ENCODE measurements around the gene AATF.

Gene AATF

GRCh38 chr17:36941265-36942010, 7.3 kb upstream of the AATF start:
- DNase-seq (ENCODE audit: low read depth in 2 of 2), result no peak

GRCh38 chr17:36942019-36942599, 6.6 kb upstream of the AATF start:
- no peak for DNase-seq (ENCODE audit: low read depth in 2 of 2)

- no peak for DNase-seq (ENCODE audit: low read depth in 2 of 2)
These were observed 6.1 kb upstream of the AATF start for GRCh38 chr17:36942631-36943125.

GRCh38 chr17:36943250-36944191, 5.2 kb upstream of the AATF start:
- no peak for DNase-seq (ENCODE audit: low read depth in 2 of 2)

DNA sequence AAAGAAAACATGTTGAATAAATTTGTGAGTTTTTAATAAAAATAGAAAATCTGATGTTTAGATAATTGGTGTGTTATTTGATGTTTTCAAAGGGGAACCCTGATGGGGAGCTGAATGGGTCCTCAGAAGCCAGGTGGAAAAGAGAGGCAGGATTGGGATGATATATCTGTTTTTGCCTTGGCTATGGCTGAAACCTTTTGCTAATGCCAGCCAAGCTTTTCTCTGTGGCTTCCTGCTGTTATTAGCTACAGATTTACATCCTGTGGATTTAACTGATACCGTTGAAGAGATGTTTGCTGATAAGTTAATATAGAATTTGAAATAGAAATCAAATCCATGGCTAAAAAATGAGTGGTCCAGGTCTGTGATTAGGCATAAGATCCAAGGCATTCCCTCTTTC, 4.2 kb upstream of the AATF start:
- no peak for DNase-seq (ENCODE audit: low read depth in 2 of 2)

- no peak for DNase-seq (ENCODE audit: low read depth in 2 of 2)
These were observed 3.6 kb upstream of the AATF start for GRCh38 chr17:36945140-36945539.

- no peak for DNase-seq (ENCODE audit: low read depth in 2 of 2)
These were observed 2.6 kb upstream of the AATF start for GRCh38 chr17:36945959-36946725.

DNA sequence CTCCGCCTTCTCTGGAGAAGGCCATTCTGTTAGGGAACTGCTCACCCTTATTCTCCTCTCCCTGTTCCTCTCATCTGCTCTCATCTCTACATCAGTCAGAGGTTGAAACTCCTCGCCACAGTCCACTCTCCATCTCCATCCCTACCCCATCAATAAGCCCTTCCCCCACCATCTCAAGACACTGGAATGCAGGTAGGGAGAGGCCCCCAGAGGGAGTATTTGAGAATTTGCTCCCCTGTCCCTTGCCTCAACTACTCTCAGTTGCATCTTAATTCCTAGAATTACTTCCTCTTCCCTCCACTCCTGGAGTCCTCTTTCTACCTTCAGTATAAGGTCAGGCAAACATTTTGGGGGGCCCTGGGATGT, 2.0 kb upstream of the AATF start:
- DNase-seq (ENCODE audit: low read depth in 2 of 2), result no peak

DNA sequence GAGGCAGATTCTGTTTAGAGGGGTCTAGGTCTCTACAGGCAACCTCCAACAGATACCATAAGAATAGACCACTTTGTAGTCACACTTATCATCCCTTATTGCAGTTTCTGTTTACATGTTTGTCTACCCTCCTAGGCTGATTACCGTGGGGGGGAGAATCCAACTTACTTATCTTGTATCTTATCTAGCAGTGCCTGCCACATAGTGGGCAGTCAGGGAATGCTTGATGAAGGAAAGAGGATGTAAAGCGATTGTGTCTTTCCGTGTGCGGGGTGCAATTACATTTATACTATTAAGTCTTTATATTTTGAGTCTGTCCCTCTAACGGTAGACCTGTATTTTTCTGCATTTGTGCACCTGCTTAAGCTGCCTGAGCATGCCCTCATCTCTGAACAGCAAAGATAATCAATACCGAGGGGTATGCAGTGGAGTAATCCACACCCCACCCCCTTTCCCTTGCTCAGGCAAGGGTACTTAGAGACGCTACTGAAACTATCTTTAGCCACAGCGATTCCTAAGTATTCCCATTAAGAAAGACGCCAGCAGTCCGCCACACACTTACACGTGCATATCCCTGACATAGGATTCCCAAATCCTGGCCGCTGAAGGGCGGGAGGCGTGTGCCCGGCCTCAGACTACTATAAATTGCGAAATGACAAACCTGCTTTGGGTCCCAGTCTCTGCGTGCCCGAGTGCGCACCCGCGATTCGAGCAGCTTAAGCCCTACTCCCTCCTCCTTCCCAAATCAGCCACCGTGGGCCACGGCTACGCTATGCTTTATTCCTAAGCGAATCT, 635 bp upstream of the AATF start:
- no peak for DNase-seq (ENCODE audit: low read depth in 2 of 2)

DNA sequence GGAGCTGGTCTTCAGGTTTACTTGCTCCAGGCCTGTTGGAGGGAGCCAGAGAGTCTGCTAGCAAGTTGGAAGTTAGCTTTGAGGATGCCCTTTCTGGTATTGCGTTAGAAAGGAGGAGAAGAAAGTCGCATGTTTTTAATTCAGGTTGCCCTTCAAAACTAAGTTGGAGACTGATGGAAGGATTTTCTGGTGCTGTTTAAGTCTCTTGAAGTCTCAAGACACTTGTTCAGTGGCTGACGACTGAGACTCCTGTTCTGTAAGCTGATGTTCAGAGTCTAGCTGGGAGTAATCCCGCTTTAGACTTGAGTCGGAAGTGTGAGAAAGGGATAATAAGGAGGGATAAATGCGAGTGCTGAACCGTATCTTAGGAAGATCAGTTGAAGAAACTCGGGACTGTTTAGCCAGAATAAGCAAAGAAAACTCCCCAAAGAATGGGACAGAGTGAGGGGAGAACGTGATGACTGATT, 740 bp downstream of the AATF start:
- DNase-seq (ENCODE audit: low read depth in 2 of 2), result no peak

- no peak for DNase-seq (ENCODE audit: low read depth in 2 of 2)
These were observed 1.3 kb downstream of the AATF start for GRCh38 chr17:36950027-36950426.

DNA sequence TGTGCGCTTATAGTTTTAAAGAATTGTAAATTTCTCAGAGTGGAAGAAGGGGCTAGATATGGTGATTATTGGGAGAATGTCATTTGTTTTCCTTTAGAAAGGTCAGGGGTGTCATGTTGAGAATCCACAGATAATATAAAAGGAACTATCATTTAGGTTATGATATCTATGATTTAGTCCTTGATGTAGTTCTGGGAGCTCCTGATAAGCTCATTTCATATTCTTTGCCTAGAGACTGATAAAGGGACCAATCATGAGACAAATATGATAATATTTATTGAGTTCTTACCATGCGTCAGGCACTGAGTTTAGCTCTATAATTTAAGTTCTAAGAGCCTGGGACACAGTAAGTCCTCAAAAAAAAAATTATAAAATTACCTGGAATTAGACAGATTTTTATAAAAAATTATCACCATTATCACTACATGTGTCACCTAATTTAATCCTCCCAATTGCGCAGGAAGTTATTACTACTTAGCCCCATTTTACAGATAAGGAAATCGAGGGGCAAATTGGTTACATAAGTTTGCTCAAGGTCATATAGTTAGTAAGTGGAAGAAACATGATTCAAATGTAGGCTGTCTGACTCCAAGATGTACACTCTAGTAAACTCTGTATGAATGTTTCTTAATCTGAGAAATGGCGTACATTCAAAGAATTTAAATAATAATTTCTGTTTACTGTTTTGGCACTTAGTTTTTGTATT, 2.5 kb downstream of the AATF start:
- no peak for DNase-seq (ENCODE audit: low read depth in 2 of 2)

DNA sequence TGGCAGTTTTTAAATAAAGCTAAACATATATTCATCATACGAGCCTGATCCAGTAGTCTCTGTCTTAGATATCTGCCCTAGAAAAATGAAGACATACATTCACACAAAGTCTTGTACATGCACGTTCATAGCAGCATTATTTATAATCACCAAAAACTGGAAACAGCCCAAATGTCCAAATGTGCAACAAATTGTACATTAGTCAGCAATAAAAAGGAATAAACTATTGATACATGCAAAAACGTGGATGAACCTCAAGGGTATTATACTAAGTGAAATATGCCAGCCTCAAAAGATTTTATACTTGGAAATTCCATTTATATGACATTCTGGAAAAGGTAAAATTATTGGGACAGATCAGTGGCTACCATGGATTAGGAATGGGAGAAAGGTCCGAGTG, 22.8 kb downstream of the AATF start:
- DNase-seq (ENCODE audit: low read depth in 2 of 2), result no peak

GRCh38 chr17:36972186-36972700, 23.5 kb downstream of the AATF start:
- DNase-seq (ENCODE audit: low read depth in 2 of 2), result no peak

GRCh38 chr17:36972905-36973304, 24.2 kb downstream of the AATF start:
- DNase-seq (ENCODE audit: low read depth in 2 of 2), result no peak

GRCh38 chr17:36975922-36976515, 27.3 kb downstream of the AATF start:
- no peak for DNase-seq (ENCODE audit: low read depth in 2 of 2)

DNA sequence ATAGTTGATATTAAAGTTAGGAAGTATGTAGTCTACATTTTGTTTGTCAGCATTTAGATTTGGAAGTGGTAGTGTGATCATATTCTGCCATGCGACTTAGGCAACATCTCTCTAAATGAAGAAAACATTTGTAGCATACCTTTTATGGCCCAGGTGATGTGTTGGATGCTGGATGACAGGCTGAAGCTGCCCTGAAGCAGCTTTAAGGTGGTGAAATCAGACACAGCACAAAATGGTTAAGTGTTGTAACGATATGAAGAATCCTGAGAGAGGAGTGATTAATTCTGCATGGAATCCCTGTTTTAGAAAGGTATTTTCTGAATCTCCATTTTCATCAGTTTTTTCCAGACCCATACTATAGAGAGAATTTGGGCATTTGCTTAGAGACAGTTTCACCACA, 28.3 kb downstream of the AATF start:
- no peak for DNase-seq (ENCODE audit: low read depth in 2 of 2)

DNA sequence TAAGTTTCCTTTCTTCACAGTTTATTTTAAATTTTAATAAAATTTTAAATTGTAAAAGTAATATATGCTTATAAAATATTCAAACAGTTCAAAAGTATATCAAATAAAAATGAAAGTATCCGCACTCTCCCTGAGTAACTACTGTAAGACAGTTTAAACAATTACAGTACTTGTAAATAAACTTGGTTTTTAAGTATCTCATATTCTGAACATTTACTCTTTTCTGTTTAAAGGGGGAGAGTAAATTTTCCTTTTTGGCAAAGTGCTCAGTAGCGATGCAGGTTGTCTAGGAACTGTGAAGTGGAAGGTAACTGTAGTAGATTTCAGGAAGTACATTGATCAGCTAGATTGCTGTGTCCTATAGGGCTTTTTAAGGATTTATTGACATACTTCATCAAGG, 28.8 kb downstream of the AATF start:
- DNase-seq (ENCODE audit: low read depth in 2 of 2), result no peak

DNA sequence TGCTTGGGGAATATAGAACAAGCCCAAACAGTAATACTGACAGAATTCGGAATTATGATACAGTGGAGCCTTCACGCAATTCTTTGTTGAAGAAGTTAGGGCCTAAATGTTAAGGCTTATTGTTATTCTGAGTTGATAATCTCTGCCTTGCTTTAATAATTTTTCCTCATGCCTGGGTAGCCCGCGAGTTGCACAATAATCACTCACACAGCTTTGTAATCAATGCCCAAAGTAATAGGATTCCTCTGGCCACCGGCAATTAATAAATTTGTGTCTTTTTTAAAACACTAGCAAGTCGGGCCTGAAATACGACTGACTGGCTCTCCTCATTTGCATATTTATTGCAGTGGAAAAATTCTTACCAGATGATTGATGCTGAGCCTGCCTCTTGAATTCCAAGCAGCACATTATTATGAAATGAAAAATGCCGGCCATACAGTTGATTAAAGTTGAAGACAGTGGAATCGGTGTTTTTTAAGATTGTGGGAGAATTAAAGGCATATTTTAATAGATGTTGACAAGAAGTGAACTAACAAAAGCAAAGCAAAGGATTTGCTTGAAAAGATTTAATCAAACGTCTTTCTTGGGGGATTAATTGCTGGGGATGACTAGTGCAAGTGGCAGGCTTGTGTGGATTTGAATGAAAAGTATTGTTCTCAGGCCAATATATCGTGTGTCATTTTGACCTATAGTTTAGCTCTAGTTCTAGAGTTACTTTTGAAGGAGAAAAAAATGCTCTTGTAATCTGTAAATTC, 30.2 kb downstream of the AATF start:
- no peak for DNase-seq (ENCODE audit: low read depth in 2 of 2)

Measured in activated CD4-positive, alpha-beta T cell treated with anti-CD3 and anti-CD28 coated beads for 24 hours (primary cell).